NB4 (cell line): ENCODE data around the gene CHAD.

Experiments used
- POLR2A ChIP-seq: IDR thresholded peaks from 2 replicates; pipeline ENCODE4 v1.6.1; 2011; ENCODE audit warnings: mild to moderate bottlenecking; ENCODE audit not compliant: insufficient read length; ENCODE audit errors: extremely low read depth
- TF ChIP-seq, protein P1 (sequence below): IDR thresholded peaks from one replicate; pipeline ENCODE4 v1.5.1; 2012; ENCODE audit warnings: low read depth, low read length

DNA sequence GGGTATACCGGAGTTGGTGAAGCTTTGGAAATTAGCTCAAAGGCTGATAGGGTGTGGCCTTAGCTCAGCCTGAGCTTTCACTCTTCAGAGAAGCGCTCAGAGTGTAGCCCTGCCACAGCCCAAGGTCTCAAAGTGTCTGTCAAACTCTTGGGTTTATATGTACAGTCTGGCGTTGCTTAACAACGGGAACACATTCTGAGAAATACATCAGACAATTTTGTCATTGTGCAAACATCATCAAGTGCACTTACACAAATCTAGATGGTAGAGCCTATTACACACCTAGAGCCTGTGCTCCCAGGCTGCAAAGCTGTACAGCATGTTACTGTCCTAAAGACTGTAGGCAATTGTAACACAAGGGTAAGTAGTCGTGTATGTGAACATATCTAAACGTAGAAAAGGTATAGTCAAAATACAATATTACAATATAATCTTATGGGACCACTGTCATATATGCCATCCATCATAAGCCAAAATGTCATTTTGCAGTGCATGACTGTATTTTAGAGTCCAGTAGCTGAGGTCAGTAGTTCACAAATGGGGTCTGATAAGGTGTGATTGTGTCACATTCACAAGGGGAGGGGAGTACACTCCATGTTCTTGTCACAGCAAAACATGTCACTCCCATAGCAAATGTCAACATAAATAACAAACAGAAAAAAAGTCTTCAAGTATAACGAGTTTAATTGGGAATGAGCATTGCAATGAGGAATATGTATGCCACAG is 20.6 kb downstream of the CHAD start:
- TF ChIP-seq, protein P1, sequence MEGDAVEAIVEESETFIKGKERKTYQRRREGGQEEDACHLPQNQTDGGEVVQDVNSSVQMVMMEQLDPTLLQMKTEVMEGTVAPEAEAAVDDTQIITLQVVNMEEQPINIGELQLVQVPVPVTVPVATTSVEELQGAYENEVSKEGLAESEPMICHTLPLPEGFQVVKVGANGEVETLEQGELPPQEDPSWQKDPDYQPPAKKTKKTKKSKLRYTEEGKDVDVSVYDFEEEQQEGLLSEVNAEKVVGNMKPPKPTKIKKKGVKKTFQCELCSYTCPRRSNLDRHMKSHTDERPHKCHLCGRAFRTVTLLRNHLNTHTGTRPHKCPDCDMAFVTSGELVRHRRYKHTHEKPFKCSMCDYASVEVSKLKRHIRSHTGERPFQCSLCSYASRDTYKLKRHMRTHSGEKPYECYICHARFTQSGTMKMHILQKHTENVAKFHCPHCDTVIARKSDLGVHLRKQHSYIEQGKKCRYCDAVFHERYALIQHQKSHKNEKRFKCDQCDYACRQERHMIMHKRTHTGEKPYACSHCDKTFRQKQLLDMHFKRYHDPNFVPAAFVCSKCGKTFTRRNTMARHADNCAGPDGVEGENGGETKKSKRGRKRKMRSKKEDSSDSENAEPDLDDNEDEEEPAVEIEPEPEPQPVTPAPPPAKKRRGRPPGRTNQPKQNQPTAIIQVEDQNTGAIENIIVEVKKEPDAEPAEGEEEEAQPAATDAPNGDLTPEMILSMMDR = no peak
- no peak for TF ChIP-seq POLR2A
